GM21423 (cell line): ENCODE results near the gene DHX29.

Experiments used
- ATAC-seq: cut with Tn5 transposase; IDR thresholded peaks from one replicate; pipeline ENCODE4 v1.9.1; 2021; ENCODE audit warnings: mild to moderate bottlenecking, moderate library complexity; ENCODE audit not compliant: unreplicated experiment

DHX29 gene, protein sequence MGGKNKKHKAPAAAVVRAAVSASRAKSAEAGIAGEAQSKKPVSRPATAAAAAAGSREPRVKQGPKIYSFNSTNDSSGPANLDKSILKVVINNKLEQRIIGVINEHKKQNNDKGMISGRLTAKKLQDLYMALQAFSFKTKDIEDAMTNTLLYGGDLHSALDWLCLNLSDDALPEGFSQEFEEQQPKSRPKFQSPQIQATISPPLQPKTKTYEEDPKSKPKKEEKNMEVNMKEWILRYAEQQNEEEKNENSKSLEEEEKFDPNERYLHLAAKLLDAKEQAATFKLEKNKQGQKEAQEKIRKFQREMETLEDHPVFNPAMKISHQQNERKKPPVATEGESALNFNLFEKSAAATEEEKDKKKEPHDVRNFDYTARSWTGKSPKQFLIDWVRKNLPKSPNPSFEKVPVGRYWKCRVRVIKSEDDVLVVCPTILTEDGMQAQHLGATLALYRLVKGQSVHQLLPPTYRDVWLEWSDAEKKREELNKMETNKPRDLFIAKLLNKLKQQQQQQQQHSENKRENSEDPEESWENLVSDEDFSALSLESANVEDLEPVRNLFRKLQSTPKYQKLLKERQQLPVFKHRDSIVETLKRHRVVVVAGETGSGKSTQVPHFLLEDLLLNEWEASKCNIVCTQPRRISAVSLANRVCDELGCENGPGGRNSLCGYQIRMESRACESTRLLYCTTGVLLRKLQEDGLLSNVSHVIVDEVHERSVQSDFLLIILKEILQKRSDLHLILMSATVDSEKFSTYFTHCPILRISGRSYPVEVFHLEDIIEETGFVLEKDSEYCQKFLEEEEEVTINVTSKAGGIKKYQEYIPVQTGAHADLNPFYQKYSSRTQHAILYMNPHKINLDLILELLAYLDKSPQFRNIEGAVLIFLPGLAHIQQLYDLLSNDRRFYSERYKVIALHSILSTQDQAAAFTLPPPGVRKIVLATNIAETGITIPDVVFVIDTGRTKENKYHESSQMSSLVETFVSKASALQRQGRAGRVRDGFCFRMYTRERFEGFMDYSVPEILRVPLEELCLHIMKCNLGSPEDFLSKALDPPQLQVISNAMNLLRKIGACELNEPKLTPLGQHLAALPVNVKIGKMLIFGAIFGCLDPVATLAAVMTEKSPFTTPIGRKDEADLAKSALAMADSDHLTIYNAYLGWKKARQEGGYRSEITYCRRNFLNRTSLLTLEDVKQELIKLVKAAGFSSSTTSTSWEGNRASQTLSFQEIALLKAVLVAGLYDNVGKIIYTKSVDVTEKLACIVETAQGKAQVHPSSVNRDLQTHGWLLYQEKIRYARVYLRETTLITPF (N-terminal part only)

GRCh38 chr5:55307383-55308253, at the start of gene DHX29, which contains the start of gene MTREX:
DHX29 (minus strand) TSS chr5:55307694; CDS start chr5:55307573, 121 bp downstream.
MTREX (plus strand) TSS chr5:55307989; CDS start chr5:55308014, 25 bp downstream.
- ATAC-seq = peak; percentile 92

DNA sequence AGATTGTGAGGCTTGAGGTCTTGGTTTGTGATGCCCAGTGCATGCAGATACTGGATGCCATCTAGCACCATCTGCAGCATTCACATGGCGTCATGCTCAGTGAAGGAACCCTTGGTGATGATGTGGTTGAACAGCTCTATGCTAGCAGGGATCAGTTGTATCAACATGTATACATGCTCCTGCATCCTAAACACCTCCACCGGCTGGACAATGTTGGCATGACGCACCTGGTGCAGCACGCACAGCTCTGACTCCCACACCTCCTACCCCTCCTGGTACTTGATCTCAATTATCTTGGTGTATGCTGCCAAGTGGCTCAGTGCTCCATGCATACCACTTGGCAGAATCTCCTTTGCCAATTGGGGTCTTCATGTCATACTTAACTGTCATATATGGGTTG, 49.4 kb upstream of the DHX29 start:
- no peak for ATAC-seq

GRCh38 chr5:55350754-55351153, 43.3 kb upstream of the DHX29 start:
- ATAC-seq = no peak

DNA sequence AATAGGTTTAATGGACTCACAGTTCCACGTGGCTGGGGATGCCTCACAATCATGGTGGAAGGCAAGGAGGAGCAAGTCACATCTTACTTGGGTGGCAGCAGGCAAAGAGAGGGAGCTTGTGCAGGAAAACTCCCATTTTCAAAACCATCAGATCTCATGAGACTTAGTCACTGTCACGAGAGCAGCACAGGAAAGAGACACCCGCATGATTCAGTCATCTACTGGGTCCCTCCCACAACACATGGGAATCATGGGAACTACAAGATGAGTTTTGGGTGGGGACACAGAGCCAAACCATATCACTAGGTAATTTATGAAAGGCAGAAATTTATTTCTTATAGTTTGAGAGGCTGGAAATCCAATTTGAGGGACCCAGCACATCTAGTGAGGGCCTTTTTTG, 40.3 kb upstream of the DHX29 start:
- ATAC-seq = no peak

DNA sequence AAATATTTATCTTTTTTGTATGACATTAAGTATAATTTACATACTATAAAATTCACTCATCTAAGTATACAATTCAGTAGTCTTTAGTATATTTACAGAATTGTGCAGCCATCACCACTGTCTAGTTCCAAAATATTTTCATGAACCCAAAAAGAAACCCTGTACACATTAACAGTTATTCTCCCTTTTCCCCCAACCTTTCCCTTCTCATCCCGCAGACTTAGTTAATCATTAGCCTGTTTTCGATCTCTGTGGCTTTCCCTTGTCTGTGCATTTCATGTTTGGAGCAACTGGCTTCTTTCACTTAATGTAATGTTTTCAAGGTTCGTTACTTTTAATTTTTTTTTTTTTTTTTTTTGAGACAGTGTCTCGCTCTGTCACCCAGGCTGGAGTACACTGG, 37.8 kb upstream of the DHX29 start:
- ATAC-seq = no peak

DNA sequence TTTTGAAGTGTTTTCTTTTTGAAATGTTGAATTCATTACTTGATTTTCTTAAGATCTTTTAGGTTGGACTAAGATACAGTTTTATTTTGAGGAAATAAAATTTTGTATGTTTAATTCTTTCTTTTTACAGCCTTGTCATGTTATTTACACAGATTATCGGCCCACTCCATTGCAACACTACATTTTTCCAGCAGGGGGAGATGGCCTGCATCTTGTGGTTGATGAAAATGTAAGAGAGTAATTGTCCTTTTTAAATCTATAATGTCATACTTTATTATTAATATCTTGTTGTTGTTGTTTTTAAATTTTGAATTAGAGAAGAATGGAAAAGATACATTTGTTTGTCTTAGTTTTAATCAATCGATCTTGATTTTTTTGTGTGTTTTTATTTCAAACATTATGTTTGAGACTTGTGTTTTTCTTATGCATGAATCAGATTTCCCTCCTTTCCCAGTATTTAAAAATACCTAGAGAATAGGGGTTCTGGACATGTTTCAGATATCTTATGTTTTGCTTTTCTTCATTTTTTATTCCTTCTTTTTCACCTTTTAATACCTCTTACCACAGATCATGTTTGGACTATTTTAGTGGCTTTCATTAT, 37.0 kb upstream of the DHX29 start:
- no peak for ATAC-seq

GRCh38 chr5:55343609-55344008, 36.1 kb upstream of the DHX29 start:
- no peak for ATAC-seq

DNA sequence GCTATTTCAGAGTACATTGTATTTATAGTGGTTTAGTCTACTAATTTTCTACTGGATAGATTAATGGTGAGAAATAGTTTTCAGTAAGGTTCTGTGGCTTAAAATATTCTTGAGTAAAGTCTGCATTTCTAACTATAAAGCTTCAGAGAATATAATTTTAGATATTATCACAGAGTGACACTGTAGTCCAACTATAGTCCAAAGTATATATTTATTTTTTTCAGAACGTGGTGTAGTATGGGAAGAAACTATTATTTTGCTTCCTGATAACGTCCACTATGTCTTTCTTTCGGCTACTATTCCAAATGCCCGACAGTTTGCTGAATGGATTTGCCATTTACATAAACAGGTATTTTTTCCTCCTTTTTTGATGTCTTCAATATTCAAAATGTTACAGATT, 35.6 kb upstream of the DHX29 start:
- no peak for ATAC-seq

- ATAC-seq = no peak
Observed at GRCh38 chr5:55338810-55339243, 31.3 kb upstream of the DHX29 start.

- no peak for ATAC-seq
Observed at GRCh38 chr5:55338092-55338613, 30.7 kb upstream of the DHX29 start.

DNA sequence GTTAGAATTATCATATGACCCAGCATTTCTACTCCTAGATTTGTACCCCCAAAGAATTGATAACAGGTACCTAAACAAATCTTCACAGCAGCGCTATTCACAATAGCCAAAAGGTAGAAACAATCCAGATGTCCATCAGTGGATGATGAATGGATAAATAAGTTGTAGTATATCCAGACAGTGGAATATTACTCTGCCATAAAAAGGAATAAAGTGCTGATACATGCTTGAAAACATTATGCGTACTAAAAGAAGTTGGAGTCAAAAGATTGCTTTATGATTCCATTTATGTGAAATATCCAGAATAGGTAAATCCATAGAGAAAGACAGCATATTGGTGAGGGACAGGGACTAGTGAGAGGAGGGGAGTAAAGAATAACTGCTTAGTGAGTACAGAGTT, 26.3 kb upstream of the DHX29 start:
- no peak for ATAC-seq

DNA sequence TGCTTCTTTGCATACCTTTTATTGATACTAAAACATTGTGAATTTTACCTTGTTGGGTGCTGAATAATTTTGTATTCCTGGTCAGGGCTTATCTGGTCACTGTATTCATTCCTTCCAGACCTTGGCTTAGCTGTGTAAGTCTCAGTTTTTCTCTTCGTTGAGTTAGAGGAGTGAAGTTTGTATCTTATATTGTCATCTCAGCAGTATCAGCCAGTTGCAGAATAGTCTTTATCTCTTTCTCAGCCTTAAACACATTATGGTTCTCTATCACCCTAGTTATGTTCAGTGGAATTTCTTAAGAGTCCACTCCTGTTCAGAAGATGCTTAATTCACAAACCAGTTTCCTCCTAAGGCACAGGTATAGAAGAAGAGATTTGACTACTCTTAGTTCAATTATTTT, 25.5 kb upstream of the DHX29 start:
- no peak for ATAC-seq

DNA sequence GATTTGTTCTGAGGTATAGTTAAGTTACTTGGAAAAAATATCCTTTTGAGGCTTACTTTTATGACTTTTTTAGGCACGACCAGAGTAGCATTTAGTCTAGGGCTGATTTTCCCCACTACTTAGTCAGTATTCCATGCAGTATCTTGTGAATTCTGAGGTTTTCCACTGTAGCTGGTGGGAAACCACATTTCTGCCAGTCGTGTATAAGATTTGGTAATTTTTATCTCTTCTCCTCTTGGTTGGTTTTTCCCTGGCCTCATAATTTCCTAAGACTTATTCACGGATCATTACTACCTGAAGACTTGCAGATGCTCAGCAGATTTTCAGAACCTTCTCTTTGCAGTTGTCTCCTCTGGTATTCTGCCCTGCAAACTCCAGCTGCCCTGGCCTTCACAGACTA, 23.8 kb upstream of the DHX29 start:
- no peak for ATAC-seq

- no peak for ATAC-seq
Observed at GRCh38 chr5:55327281-55327680, 19.8 kb upstream of the DHX29 start.

- ATAC-seq = no peak
Observed at GRCh38 chr5:55325621-55326020, 18.1 kb upstream of the DHX29 start.

DNA sequence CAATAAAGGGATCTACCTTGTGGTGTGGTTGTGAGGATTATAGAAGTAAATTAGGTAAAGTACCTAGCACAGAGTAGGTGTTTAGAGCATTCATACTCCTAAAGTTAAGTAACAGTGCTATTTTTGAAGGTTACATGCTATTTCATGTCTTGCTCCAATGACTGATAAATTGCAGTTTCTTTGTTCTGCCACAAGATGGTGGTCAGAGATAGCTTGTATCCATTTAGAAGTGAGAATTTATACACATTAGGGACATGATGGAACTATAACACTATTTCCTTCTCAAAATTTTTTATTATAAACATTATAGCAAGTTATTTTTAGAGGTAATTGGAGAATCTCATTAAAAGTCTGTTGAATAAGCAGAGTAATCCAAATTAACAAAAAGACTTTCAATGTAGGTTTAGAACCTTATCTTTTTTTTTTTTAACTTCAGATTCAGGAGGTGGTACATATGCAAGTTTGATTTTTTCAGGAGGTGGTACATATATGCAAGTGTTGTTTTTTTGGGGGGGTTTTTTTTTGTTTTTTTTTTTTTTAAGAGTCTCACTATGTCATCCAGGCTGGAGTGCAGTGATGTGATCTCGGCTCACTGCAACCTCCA, 17.4 kb upstream of the DHX29 start:
- ATAC-seq = peak; percentile 68

- no peak for ATAC-seq
Observed at GRCh38 chr5:55324006-55324405, 16.5 kb upstream of the DHX29 start.

- no peak for ATAC-seq
Observed at GRCh38 chr5:55320571-55320970, 13.1 kb upstream of the DHX29 start.

- no peak for ATAC-seq
Observed at GRCh38 chr5:55319491-55319890, 12.0 kb upstream of the DHX29 start.
